ENCODE data around the gene MBD3. TPM values are rescaled to one million over a fixed set of nuclear protein-coding genes. Genes with fewer than 3 reads are reported as not detected.
"Not testable (repeated sequence)": the region's sequence is repeated elsewhere in the genome, so short reads cannot be mapped to it uniquely, and the experiment has no call there.

The MBD3 gene
- total and polyA plus RNA-seq, 10 donors, result 57.4 to 177 (median 75.6) TPM

- Histone ChIP-seq H3K36me3 (peaks cover 0 to 14% (median 0%) of the 10 kb centered on the region in 6 donors), H3K27me3 (replicated peaks in 1 of 7) (peaks cover 0 to 41% (median under 1%) of the 10 kb centered on the region in 7 donors), H3K4me1 (peaks cover 0 to 3% (median under 1%) of the 10 kb centered on the region in 6 donors), H3K4me3 (no peak overlapping the region), H3K9me3 (no peaks in the 10 kb centered on the region), H3K27ac (no peak overlapping the region)
- TF ChIP-seq CTCF (IDR thresholded peaks at IDR 0.05 in 8 of 11, conservative IDR thresholded peaks at IDR 0.05 in 3 of 11) (no peak), POLR2A (IDR thresholded peaks at IDR 0.05) (no peak), POLR2AphosphoS5 (IDR thresholded peaks at IDR 0.05) (no peak)
- intact Hi-C loops (cut with DNase I; ENCODE audit: low total_unique reads), result no loop called here
- 75 to 89% (median 85%) methylated on average over 17 of the region's 17 CpGs for WGBS, 5 donors
- no peak for DNase-seq
Measured at GRCh38 chr19:1551068-1552040, 41.3 kb downstream of the MBD3 start.

GRCh38 chr19:1549332-1549945 lies 43.2 kb downstream of the MBD3 start:
- intact Hi-C loops (cut with DNase I; ENCODE audit: low total_unique reads), result loop anchor here (5.0 kb wide), 1 partner anchor 123 kb away; no protein-coding TSS in a partner anchor
- DNase-seq, result no peak
- WGBS, 5 donors, result 79 to 87% (median 84%) methylated on average over 4 of the region's 4 CpGs

GRCh38 chr19:1540365-1540925 lies 52.2 kb downstream of the MBD3 start:
- TF ChIP-seq POLR2A (IDR thresholded peaks at IDR 0.05) (no peak), POLR2AphosphoS5 (IDR thresholded peaks at IDR 0.05) (no peak), CTCF (IDR thresholded peaks at IDR 0.05 in 8 of 11, conservative IDR thresholded peaks at IDR 0.05 in 3 of 11) (no peak)
- peaks cover 0 to 4% (median 0%) of the 10 kb centered on the region in 8 donors for H3K9me3 ChIP-seq
- H3K36me3 ChIP-seq, result no peaks in the 10 kb centered on the region
- 36 to 49% (median 38%) methylated on average over 17 of the region's 17 CpGs for WGBS, 5 donors
- DNase-seq, result no peak
- no peak overlapping the region for H3K27ac ChIP-seq
- intact Hi-C loops (cut with DNase I; ENCODE audit: low total_unique reads), result no loop called here
- H3K27me3 ChIP-seq (replicated peaks in 1 of 7), result peaks cover 0 to 94% (median 23%) of the 10 kb centered on the region in 7 donors
- no peak overlapping the region for H3K4me3 ChIP-seq
- H3K4me1 ChIP-seq, result no peaks in the 10 kb centered on the region

More at GRCh38 chr19:1549332-1549945, 43.2 kb downstream of the MBD3 start:
- Histone ChIP-seq H3K27ac (no peak overlapping the region), H3K9me3 (no peaks in the 10 kb centered on the region), H3K4me1 (peaks cover 0 to 9% (median 5%) of the 10 kb centered on the region in 6 donors), H3K27me3 (replicated peaks in 1 of 7) (peaks cover 0 to 61% (median 7%) of the 10 kb centered on the region in 7 donors), H3K4me3 (no peak overlapping the region), H3K36me3 (no peaks in the 10 kb centered on the region)
- TF ChIP-seq CTCF (IDR thresholded peaks at IDR 0.05 in 8 of 11, conservative IDR thresholded peaks at IDR 0.05 in 3 of 11), result no peak
- no peak for TF ChIP-seq POLR2A (IDR thresholded peaks at IDR 0.05)
- no peak for TF ChIP-seq POLR2AphosphoS5 (IDR thresholded peaks at IDR 0.05)

GRCh38 chr19:1539749-1540148 lies 52.9 kb downstream of the MBD3 start:
- H3K36me3 ChIP-seq; DNase-seq; H3K4me3 ChIP-seq; H3K4me1 ChIP-seq; H3K9me3 ChIP-seq; intact Hi-C loops (cut with DNase I; ENCODE audit: low total_unique reads); H3K27ac ChIP-seq: not testable (repeated sequence)
- H3K27me3 ChIP-seq (replicated peaks in 1 of 7), result peaks cover 0 to 94% (median 23%) of the 10 kb centered on the region in 7 donors
- WGBS, 5 donors, result 87 to 90% (median 89%) methylated on average over 11 of the region's 11 CpGs

Measured in spleen (tissue), 11 donors.